Endothelial cell of umbilical vein (primary cell): ENCODE results near the gene TENM4. TPM values are rescaled to one million over a fixed set of nuclear protein-coding genes. Genes with fewer than 3 reads are reported as not detected.

Experiments
- BruUV-seq: library from RNA; stranded (reverse); fragments of 400-500 nt; replicated peaks from 2 replicates; lab custom pipeline; 2021; lab: Mats Ljungman, UMichigan
- CTCF ChIA-PET: fragments of 300-600, 350-600 bp; sonication (Branson Sonifier 250); formaldehyde crosslinking; loops from one replicate; lab custom pipeline; 2021; ENCODE audit warnings: antibody characterized with exemption, inconsistent platforms; lab: Charles Lee
- POLR2A ChIA-PET: fragments of 300-600, 350-600 bp; sonication (Branson Sonifier 250); formaldehyde crosslinking; loops from one replicate; lab custom pipeline; 2021; ENCODE audit warnings: antibody characterized with exemption, inconsistent platforms; lab: Charles Lee
- DNase-seq: peaks from one replicate; pipeline ENCODE4 v3.0.0-alpha.2; 2011; ENCODE audit warnings: low read depth, low spot score
- FAIRE-seq: peaks from 2 replicates; lab custom pipeline; 2011; peaks lifted over from hg19 to GRCh38; lab: Jason Lieb, UNC
- H2AFZ ChIP-seq: 2 replicates; pipeline ENCODE4 v1.6.0; 2012; ENCODE audit warnings: low read depth, low read length, control low read depth, inconsistent platforms
- H3K27ac ChIP-seq: 2 replicates; pipeline ENCODE4 v1.5.1; 2011; ENCODE audit warnings: low read depth, mild to moderate bottlenecking, control low read depth, low read length, moderate library complexity; ENCODE audit not compliant: insufficient read depth
- H3K27me3 ChIP-seq, 2 experiments: 2 replicates each; pipeline versions ENCODE4 v1.6.0 to v1.6.1; 2011; ENCODE audit warnings: low read length in 2 of 2, mixed read lengths in 1 of 2; ENCODE audit not compliant: control insufficient read depth in 2 of 2, insufficient read depth in 2 of 2
- H3K36me3 ChIP-seq, 2 experiments: 2 replicates in 1 of 2; 3 replicates in 1 of 2; pipeline ENCODE4 v1.5.1; 2011; ENCODE audit warnings: low read length in 2 of 2, mild to moderate bottlenecking in 1 of 2, moderate library complexity in 1 of 2; ENCODE audit not compliant: control insufficient read depth in 2 of 2, insufficient read depth in 2 of 2; ENCODE audit errors: extremely low read depth in 1 of 2
- H3K4me1 ChIP-seq: 3 replicates; pipeline ENCODE4 v1.5.1; 2011; ENCODE audit warnings: mild to moderate bottlenecking, low read length; ENCODE audit not compliant: control insufficient read depth, insufficient read depth; ENCODE audit errors: extremely low read depth
- H3K4me2 ChIP-seq: 2 replicates; pipeline ENCODE4 v1.6.1; 2011; ENCODE audit warnings: low read length, control low read depth, mixed read lengths; ENCODE audit not compliant: insufficient read depth
- H3K4me3 ChIP-seq, 3 experiments: fragments of 200-600 bp in 1 of 3; sonication (generic), shearing (Covaris generic) in 1 of 3; replicated peaks in 1 of 3; 2 replicates each; pipeline ENCODE4 v1.5.1; 2011 to 2016; ENCODE audit warnings: control low read depth in 3 of 3, low read length in 3 of 3, mild to moderate bottlenecking in 2 of 3, inconsistent platforms in 1 of 3, low read depth in 1 of 3, moderate library complexity in 1 of 3; ENCODE audit not compliant: insufficient read depth in 1 of 3
- H3K79me2 ChIP-seq: 2 replicates; pipeline ENCODE4 v1.6.0; 2012; ENCODE audit warnings: low read length, inconsistent platforms; ENCODE audit not compliant: control insufficient read depth, insufficient read depth
- H3K9ac ChIP-seq: replicated peaks from 2 replicates; pipeline ENCODE3; 2011; ENCODE audit warnings: low read length, control low read depth; ENCODE audit not compliant: insufficient read depth; ENCODE audit errors: extremely low read depth
- H3K9me1 ChIP-seq: replicated peaks from 3 replicates; pipeline ENCODE4 v1.6.0; 2011; ENCODE audit warnings: mild to moderate bottlenecking, low read length; ENCODE audit not compliant: control insufficient read depth, insufficient read depth; ENCODE audit errors: extremely low read depth
- H3K9me3 ChIP-seq: replicated peaks from 2 replicates; pipeline ENCODE4 v1.5.1; 2012; ENCODE audit warnings: low read length, inconsistent platforms; ENCODE audit not compliant: control insufficient read depth, insufficient read depth
- H4K20me1 ChIP-seq: replicated peaks from 2 replicates; pipeline ENCODE3; 2011; ENCODE audit warnings: mild to moderate bottlenecking, low read length; ENCODE audit not compliant: control insufficient read depth, insufficient read depth; ENCODE audit errors: extremely low read depth
- EZH2 ChIP-seq: IDR thresholded peaks from 2 replicates; pipeline ENCODE4 v1.6.1; 2012; ENCODE audit warnings: borderline replicate concordance, low read depth, mild to moderate bottlenecking, moderate library complexity, low read length, inconsistent platforms; ENCODE audit not compliant: severe bottlenecking
- FOS ChIP-seq: IDR thresholded peaks from 2 replicates; pipeline ENCODE4 v1.6.1; 2011; ENCODE audit warnings: mild to moderate bottlenecking, low read length, moderate library complexity, borderline replicate concordance; ENCODE audit not compliant: insufficient read depth
- GATA2 ChIP-seq: IDR thresholded peaks from 2 replicates; pipeline ENCODE4 v1.7.0; 2011; ENCODE audit warnings: low read depth, mild to moderate bottlenecking, moderate library complexity, mixed read lengths, low read length; ENCODE audit not compliant: insufficient read length, insufficient read depth
- JUN ChIP-seq: IDR thresholded peaks from 2 replicates; pipeline ENCODE4 v1.6.1; 2011; ENCODE audit warnings: borderline replicate concordance, low read depth; ENCODE audit not compliant: insufficient read length, insufficient read depth
- MAX ChIP-seq: IDR thresholded peaks from 2 replicates; pipeline ENCODE4 v1.6.1; 2011; ENCODE audit not compliant: insufficient read depth, insufficient read length
- MYC ChIP-seq: IDR thresholded peaks from one replicate; pipeline ENCODE4 v1.6.1; 2011; ENCODE audit warnings: mild to moderate bottlenecking, low read depth, low read length
- POLR2A ChIP-seq: IDR thresholded peaks from 2 replicates; pipeline ENCODE4 v1.6.1; 2012; ENCODE audit warnings: low read depth, mild to moderate bottlenecking, control low read depth, low read length
- POLR2AphosphoS5 ChIP-seq: IDR thresholded peaks from 2 replicates; pipeline ENCODE4 v1.6.1; 2012; ENCODE audit warnings: low read depth, mild to moderate bottlenecking, control low read depth, low read length, moderate library complexity; ENCODE audit not compliant: insufficient read depth
- dilution Hi-C: fragments of 300-500 bp; cut with MboI; formaldehyde crosslinking; loops from one replicate; pipeline ENCODE4 v1.15.0; 2019; ENCODE audit warnings: low sequenced_read_pairs; ENCODE audit not compliant: extremely low pct_ligation_motif_present
- intact Hi-C: fragments of 100-400 bp; cut with micrococcal nuclease; formaldehyde crosslinking; loops from one replicate; pipeline ENCODE4 v1.10.0; 2022
- polyA plus RNA-seq, 4 experiments: library from polyadenylated mRNA; depleted of rRNA in 3 of 4; stranded (reverse) in 3 of 4; unstranded in 1 of 4; fragments of >200 nt; gene quantifications; 2 replicates each; pipeline versions ENCODE4 v1.2.1 to v1.2.3, GENCODE V29; 2011 to 2012; ENCODE audit warnings: missing spikeins in 1 of 4
- total RNA-seq: library from RNA; stranded (reverse); gene quantifications from 2 replicates; pipeline ENCODE4 v1.2.3, GENCODE V29; 2021
- TF ChIP-seq, protein P1 (sequence below), 2 donors: IDR thresholded peaks; 1 replicate in 1 of 2; 2 replicates in 1 of 2; pipeline ENCODE4 v1.5.1; 2011; ENCODE audit warnings: low read length in 2 of 2, mild to moderate bottlenecking in 2 of 2, moderate library complexity in 2 of 2, control low read depth in 1 of 2, inconsistent platforms in 1 of 2, low read depth in 1 of 2; ENCODE audit not compliant: insufficient read depth in 1 of 2; ENCODE audit errors: extremely low read depth in 1 of 2

TENM4 gene
- total and polyA plus RNA-seq, 2 donors (not counting 3 experiments of a cell fraction or from before 2014, with no cell fraction given), result 0.06 to 0.27 TPM

- ChIA-PET CTCF (no interaction called here), POLR2A (no interaction called here)
- Histone ChIP-seq H3K9me1 (no peaks in the 10 kb centered on the region), H3K4me2 (no peak overlapping the region), H3K27me3 (no peaks in the 10 kb centered on the region), H3K36me3 (no peaks in the 10 kb centered on the region), H2AFZ (no peak overlapping the region), H3K9ac (no peak overlapping the region), H3K27ac (no peak overlapping the region), H3K9me3 (no peaks in the 10 kb centered on the region), H4K20me1 (no peaks in the 10 kb centered on the region), H3K4me3 (no peak overlapping the region), H3K79me2 (no peaks in the 10 kb centered on the region), H3K4me1 (no peaks in the 10 kb centered on the region)
- dilution Hi-C loops (no loop called here), intact Hi-C loops (no loop called here)
- BruUV-seq, result no TSS peak
- FAIRE-seq (no peak), DNase-seq (no peak)
- TF ChIP-seq, protein P1, sequence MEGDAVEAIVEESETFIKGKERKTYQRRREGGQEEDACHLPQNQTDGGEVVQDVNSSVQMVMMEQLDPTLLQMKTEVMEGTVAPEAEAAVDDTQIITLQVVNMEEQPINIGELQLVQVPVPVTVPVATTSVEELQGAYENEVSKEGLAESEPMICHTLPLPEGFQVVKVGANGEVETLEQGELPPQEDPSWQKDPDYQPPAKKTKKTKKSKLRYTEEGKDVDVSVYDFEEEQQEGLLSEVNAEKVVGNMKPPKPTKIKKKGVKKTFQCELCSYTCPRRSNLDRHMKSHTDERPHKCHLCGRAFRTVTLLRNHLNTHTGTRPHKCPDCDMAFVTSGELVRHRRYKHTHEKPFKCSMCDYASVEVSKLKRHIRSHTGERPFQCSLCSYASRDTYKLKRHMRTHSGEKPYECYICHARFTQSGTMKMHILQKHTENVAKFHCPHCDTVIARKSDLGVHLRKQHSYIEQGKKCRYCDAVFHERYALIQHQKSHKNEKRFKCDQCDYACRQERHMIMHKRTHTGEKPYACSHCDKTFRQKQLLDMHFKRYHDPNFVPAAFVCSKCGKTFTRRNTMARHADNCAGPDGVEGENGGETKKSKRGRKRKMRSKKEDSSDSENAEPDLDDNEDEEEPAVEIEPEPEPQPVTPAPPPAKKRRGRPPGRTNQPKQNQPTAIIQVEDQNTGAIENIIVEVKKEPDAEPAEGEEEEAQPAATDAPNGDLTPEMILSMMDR (IDR thresholded peaks at IDR 0.05; ENCODE audit: extremely low read depth in 1 of 2, insufficient read depth in 1 of 2, low read depth in 1 of 2, low read length in 2 of 2), result no peak
- TF ChIP-seq FOS (no peak), GATA2 (no peak), POLR2AphosphoS5 (no peak), EZH2 (no peak), JUN (no peak), MAX (no peak), MYC (no peak), POLR2A (no peak)
Observed at GRCh38 chr11:79221444-79222130, 219.2 kb downstream of the TENM4 start.
